CD4-positive, alpha-beta memory T cell (primary cell): ENCODE data around the gene HYKK. TPM values are rescaled to one million over a fixed set of nuclear protein-coding genes. Genes with fewer than 3 reads are reported as not detected.

ENCODE experiments used
- CTCF ChIA-PET: fragments of 350-600 bp; sonication (Branson Sonifier 250); formaldehyde crosslinking; loops from one replicate; lab custom pipeline; 2021; ENCODE audit warnings: inconsistent platforms; ENCODE audit not compliant: partially characterized antibody; lab: Charles Lee
- POLR2A ChIA-PET: fragments of 350-600 bp; sonication (Branson Sonifier 250); formaldehyde crosslinking; loops from one replicate; lab custom pipeline; 2021; ENCODE audit not compliant: partially characterized antibody; lab: Charles Lee
- DNase-seq, 5 donors: peaks; one replicate each; pipeline versions ENCODE4 v3.0.0 to v3.0.0-alpha.2; 2020 to 2022; ENCODE audit warnings: mixed read lengths in 1 of 5
- H3K27ac ChIP-seq: one replicate; pipeline ENCODE4 v1.7.0; 2013; ENCODE audit warnings: low read depth, low read length
- H3K27me3 ChIP-seq: 2 replicates; pipeline ENCODE4 v1.7.0; 2013; ENCODE audit warnings: mild to moderate bottlenecking, low read length, moderate library complexity; ENCODE audit not compliant: insufficient read depth
- H3K36me3 ChIP-seq: 2 replicates; pipeline ENCODE4 v1.7.0; 2013; ENCODE audit warnings: mild to moderate bottlenecking, low read length, moderate library complexity; ENCODE audit not compliant: insufficient read depth
- H3K4me1 ChIP-seq: 2 replicates; pipeline ENCODE4 v1.7.0; 2013; ENCODE audit warnings: mild to moderate bottlenecking, low read length, moderate library complexity; ENCODE audit not compliant: insufficient read depth
- H3K4me3 ChIP-seq, 2 donors: one replicate each; pipeline ENCODE4 v1.7.0; 2013; ENCODE audit warnings: low read length in 2 of 2, mild to moderate bottlenecking in 1 of 2
- H3K9me3 ChIP-seq, 2 donors: one replicate each; pipeline ENCODE4 v1.7.0; 2013; ENCODE audit warnings: low read length in 2 of 2, control low read depth in 1 of 2; ENCODE audit not compliant: control insufficient read depth in 1 of 2
- H3K27ac Mint-ChIP-seq, 7 donors: one replicate each; pipeline ENCODE4 v1.8.0; 2020 to 2021; ENCODE audit warnings: mixed read lengths in 7 of 7, mild to moderate bottlenecking in 6 of 7, inconsistent platforms in 3 of 7, moderate library complexity in 3 of 7
- H3K27me3 Mint-ChIP-seq, 2 donors: one replicate each; pipeline ENCODE4 v1.8.0; 2020 to 2021; ENCODE audit warnings: mixed read lengths in 2 of 2
- H3K36me3 Mint-ChIP-seq, 2 donors: one replicate each; pipeline ENCODE4 v1.8.0; 2020 to 2021; ENCODE audit warnings: mixed read lengths in 2 of 2, inconsistent platforms in 1 of 2, mild to moderate bottlenecking in 1 of 2
- H3K4me1 Mint-ChIP-seq, 4 donors: one replicate each; pipeline ENCODE4 v1.8.0; 2020 to 2021; ENCODE audit warnings: mixed read lengths in 4 of 4, mild to moderate bottlenecking in 1 of 4
- H3K4me3 Mint-ChIP-seq, 8 donors: one replicate each; pipeline ENCODE4 v1.8.0; 2020 to 2021; ENCODE audit warnings: mixed read lengths in 8 of 8, mild to moderate bottlenecking in 7 of 8, moderate library complexity in 6 of 8, inconsistent platforms in 3 of 8
- H3K9me3 Mint-ChIP-seq, 8 donors: one replicate each; pipeline ENCODE4 v1.8.0; 2020 to 2021; ENCODE audit warnings: mixed read lengths in 8 of 8, mild to moderate bottlenecking in 5 of 8, inconsistent platforms in 3 of 8, moderate library complexity in 1 of 8
- intact Hi-C: fragments of 100-400 bp; cut with micrococcal nuclease; formaldehyde crosslinking; loops from one replicate; pipeline ENCODE4 v1.15.1; 2023
- polyA plus RNA-seq, 2 donors: library from polyadenylated mRNA; unstranded; fragments of 300-500 nt; fragmentation: Illumina TruSeq; gene quantifications; one replicate each; pipeline ENCODE4 v1.2.3, GENCODE V29; 2021
- total RNA-seq, 2 experiments: library from RNA; stranded (reverse); gene quantifications; one replicate each; pipeline ENCODE4 v1.2.3, GENCODE V29; 2021

HYKK gene
- total RNA-seq: 1 to 10 TPM; 4.8 to 5.7 TPM
- 1 to 10 TPM; 1.8 to 5.4 TPM for polyA plus RNA-seq

GRCh38 chr15:78506971-78507830, at the start of gene HYKK:
TSS of gene HYKK (plus strand) at chr15:78507577. CDS start at chr15:78513089, 5,512 bp downstream.
- ChIA-PET CTCF (no interaction called here), POLR2A (interaction anchor here (2.4 to 5.0 kb wide), 2 partner anchors 33 to 69 kb away, joined by 11 to 35 read pairs; partner anchors contain the start of genes IREB2 and PSMA4)
- intact Hi-C loops: loop anchor here (1.0 kb wide), 1 partner anchor 33 kb away; the partner anchor contains the start of gene PSMA4
- Histone ChIP-seq H3K27me3 (no peaks in the 10 kb centered on the region), H3K27ac (peak within 1 kb of the TSS; percentile 48), H3K36me3 (no peaks in the 10 kb centered on the region), H3K4me1 (peaks cover 24% of the 10 kb centered on the region), H3K9me3 (no peaks in the 10 kb centered on the region), H3K4me3 (peak within 1 kb of the TSS; percentile 45 to 54)
- peak within 1 kb of the TSS; percentile 31 to 86 (median 80) for H3K27ac Mint-ChIP-seq
- peak; percentile 60 to 75 (median 63) for DNase-seq
- H3K9me3 Mint-ChIP-seq: no peaks in the 10 kb centered on the region
- H3K36me3 Mint-ChIP-seq: peaks cover under 1 to 1% of the 10 kb centered on the region in 2 donors
- peaks cover 0 to 5% of the 10 kb centered on the region in 2 donors for H3K27me3 Mint-ChIP-seq
- peak within 1 kb of the TSS; percentile 89 to 98 (median 94) for H3K4me3 Mint-ChIP-seq
- peaks cover 14 to 33% (median 23%) of the 10 kb centered on the region in 4 donors for H3K4me1 Mint-ChIP-seq

GRCh38 chr15:78460737-78461136, 46.6 kb upstream of the HYKK start:
- Histone ChIP-seq H3K4me3 (no peak overlapping the region), H3K4me1 (peaks cover 51% of the 10 kb centered on the region), H3K27me3 (no peaks in the 10 kb centered on the region), H3K27ac (no peak overlapping the region), H3K9me3 (no peaks in the 10 kb centered on the region), H3K36me3 (peaks cover 18% of the 10 kb centered on the region)
- ChIA-PET CTCF (interaction anchor here (0.7 to 2.6 kb wide), 4 partner anchors 10 to 347 kb away, joined by 3 to 7 read pairs (median 4); no protein-coding TSS in a partner anchor), POLR2A (interaction anchor here (0.7 to 6.1 kb wide), 6 partner anchors 10 to 188 kb away, joined by 3 to 38 read pairs (median 3); partner anchors contain the start of genes IREB2 and SKIC8)
- Mint-ChIP-seq H3K27me3 (no peaks in the 10 kb centered on the region), H3K36me3 (peaks cover 16 to 45% of the 10 kb centered on the region in 2 donors), H3K9me3 (no peaks in the 10 kb centered on the region), H3K4me1 (peaks cover 35 to 68% (median 58%) of the 10 kb centered on the region in 4 donors), H3K4me3 (peak overlapping the region in 3 of 8 donors; percentile 6 to 40 (median 7)), H3K27ac (peak overlapping the region in 3 of 7 donors; percentile 7 to 75 (median 42))
- no peak for DNase-seq
- intact Hi-C loops: no loop called here

GRCh38 chr15:78461171-78461888, 46.0 kb upstream of the HYKK start:
- H3K27ac ChIP-seq: no peak overlapping the region
- DNase-seq: peak in 4 of 5 donors; percentile 5 to 35 (median 11)
- no peaks in the 10 kb centered on the region for H3K27me3 ChIP-seq
- Mint-ChIP-seq H3K4me1 (peaks cover 29 to 62% (median 52%) of the 10 kb centered on the region in 4 donors), H3K36me3 (peaks cover 17 to 49% of the 10 kb centered on the region in 2 donors), H3K27ac (peak overlapping the region in 5 of 7 donors; percentile 22 to 75 (median 54)), H3K9me3 (no peaks in the 10 kb centered on the region), H3K4me3 (peak overlapping the region in 5 of 8 donors; percentile 6 to 68 (median 37)), H3K27me3 (no peaks in the 10 kb centered on the region)
- intact Hi-C loops: no loop called here
- no peak overlapping the region for H3K4me3 ChIP-seq
- peaks cover 22% of the 10 kb centered on the region for H3K36me3 ChIP-seq
- CTCF ChIA-PET: interaction anchor here (2.6 kb wide), 1 partner anchor 11 kb away, joined by 7 read pairs; no protein-coding TSS in a partner anchor
- peaks cover 46% of the 10 kb centered on the region for H3K4me1 ChIP-seq
- POLR2A ChIA-PET: interaction anchor here (0.7 to 6.1 kb wide), 4 partner anchors 11 to 162 kb away, joined by 3 to 38 read pairs (median 3); partner anchors contain the start of genes IREB2 and SKIC8
- H3K9me3 ChIP-seq: no peaks in the 10 kb centered on the region

- CTCF ChIA-PET: no interaction called here
- Histone ChIP-seq H3K4me3 (no peak overlapping the region), H3K36me3 (peaks cover 55% of the 10 kb centered on the region), H3K27me3 (no peaks in the 10 kb centered on the region), H3K27ac (no peak overlapping the region), H3K9me3 (no peaks in the 10 kb centered on the region), H3K4me1 (no peaks in the 10 kb centered on the region)
- H3K27ac Mint-ChIP-seq: no peak overlapping the region
- intact Hi-C loops: no loop called here
- no peaks in the 10 kb centered on the region for H3K27me3 Mint-ChIP-seq
- H3K9me3 Mint-ChIP-seq: no peaks in the 10 kb centered on the region
- no peak for DNase-seq
- H3K36me3 Mint-ChIP-seq: peaks cover 26 to 63% of the 10 kb centered on the region in 2 donors
- H3K4me1 Mint-ChIP-seq: peaks cover 0 to 2% (median 1%) of the 10 kb centered on the region in 4 donors
- H3K4me3 Mint-ChIP-seq: no peak overlapping the region
- POLR2A ChIA-PET: no interaction called here
These were observed 38.3 kb upstream of the HYKK start for GRCh38 chr15:78469031-78469430.

- H3K4me3 Mint-ChIP-seq: no peak overlapping the region
- peaks cover 12 to 59% of the 10 kb centered on the region in 2 donors for H3K36me3 Mint-ChIP-seq
- POLR2A ChIA-PET: no interaction called here
These were observed 30.1 kb upstream of the HYKK start for GRCh38 chr15:78477295-78477694.

GRCh38 chr15:78479650-78480049, 27.7 kb upstream of the HYKK start:
- no peaks in the 10 kb centered on the region for H3K9me3 Mint-ChIP-seq
- H3K4me3 ChIP-seq: no peak overlapping the region
- no peak for DNase-seq
- CTCF ChIA-PET: interaction anchor here (0.9 kb wide), 1 partner anchor 58 kb away, joined by 3 read pairs; no protein-coding TSS in a partner anchor
- H3K4me3 Mint-ChIP-seq: no peak overlapping the region
- H3K27me3 Mint-ChIP-seq: no peaks in the 10 kb centered on the region
- no peaks in the 10 kb centered on the region for H3K9me3 ChIP-seq
- no peaks in the 10 kb centered on the region for H3K27me3 ChIP-seq
- POLR2A ChIA-PET: no interaction called here
- peaks cover 0 to 4% (median 2%) of the 10 kb centered on the region in 4 donors for H3K4me1 Mint-ChIP-seq
- H3K4me1 ChIP-seq: no peaks in the 10 kb centered on the region
- H3K36me3 ChIP-seq: peaks cover 48% of the 10 kb centered on the region
- H3K27ac Mint-ChIP-seq: no peak overlapping the region
- no peak overlapping the region for H3K27ac ChIP-seq
- intact Hi-C loops: no loop called here
- H3K36me3 Mint-ChIP-seq: peaks cover 21 to 61% of the 10 kb centered on the region in 2 donors

More at GRCh38 chr15:78477295-78477694, 30.1 kb upstream of the HYKK start:
- no peak overlapping the region for H3K4me3 ChIP-seq
- H3K9me3 Mint-ChIP-seq: no peaks in the 10 kb centered on the region
- no peaks in the 10 kb centered on the region for H3K27me3 ChIP-seq
- no peaks in the 10 kb centered on the region for H3K9me3 ChIP-seq
- H3K27me3 Mint-ChIP-seq: no peaks in the 10 kb centered on the region
- peaks cover 40% of the 10 kb centered on the region for H3K36me3 ChIP-seq
- H3K27ac Mint-ChIP-seq: peak overlapping the region in 1 of 7 donors; percentile 46
- DNase-seq: no peak
- H3K27ac ChIP-seq: no peak overlapping the region
- CTCF ChIA-PET: no interaction called here
- peaks cover 0 to 2% (median under 1%) of the 10 kb centered on the region in 4 donors for H3K4me1 Mint-ChIP-seq
- H3K4me1 ChIP-seq: no peaks in the 10 kb centered on the region
- intact Hi-C loops: no loop called here
